Amniotic epithelial cell (primary cell): Measurements from ENCODE around the gene TMTC4.
A peak's percentile ranks its signal among the peaks of the same experiment; 100 is the strongest.
"Not testable (repeated sequence)": the region's sequence is repeated elsewhere in the genome, so short reads cannot be mapped to it uniquely, and the experiment has no call there.

ENCODE experiments used
- DNase-seq: peaks from one replicate; pipeline ENCODE4 v3.0.0-alpha.2; 2010; ENCODE audit warnings: low read depth

TMTC4 gene

GRCh38 chr13:100584896-100585295 lies 89.7 kb downstream of the TMTC4 start:
- DNase-seq = no peak

GRCh38 chr13:100581504-100581903 lies 93.1 kb downstream of the TMTC4 start:
- no peak for DNase-seq

- no peak for DNase-seq
These were observed 93.6 kb downstream of the TMTC4 start for GRCh38 chr13:100581030-100581429.

- DNase-seq = no peak
These were observed 94.5 kb downstream of the TMTC4 start for GRCh38 chr13:100580045-100580444.

GRCh38 chr13:100577239-100577638 lies 97.4 kb downstream of the TMTC4 start:
- not testable (repeated sequence) for DNase-seq

- peak; percentile 78 for DNase-seq
These were observed 101.5 kb downstream of the TMTC4 start for GRCh38 chr13:100573121-100573520.

- peak; percentile 18 for DNase-seq
These were observed 108.1 kb downstream of the TMTC4 start for GRCh38 chr13:100566543-100566942.

- no peak for DNase-seq
These were observed 109.3 kb downstream of the TMTC4 start for GRCh38 chr13:100565286-100565685.

- no peak for DNase-seq
These were observed 110.0 kb downstream of the TMTC4 start for GRCh38 chr13:100564444-100565223.

- DNase-seq = no peak
These were observed 110.8 kb downstream of the TMTC4 start for GRCh38 chr13:100563779-100564178.

GRCh38 chr13:100561599-100562204 lies 112.9 kb downstream of the TMTC4 start:
- no peak for DNase-seq

- no peak for DNase-seq
These were observed 113.5 kb downstream of the TMTC4 start for GRCh38 chr13:100561158-100561499.

GRCh38 chr13:100560498-100561157 lies 114.0 kb downstream of the TMTC4 start:
- no peak for DNase-seq

GRCh38 chr13:100559886-100560285 lies 114.7 kb downstream of the TMTC4 start:
- no peak for DNase-seq
